GM21515 (cell line): Measurements from ENCODE around the gene GRIK4.
"Not testable (repeated sequence)": the region's sequence is repeated elsewhere in the genome, so short reads cannot be mapped to it uniquely, and the experiment has no call there.

Source experiments
- ATAC-seq: cut with Tn5 transposase; IDR thresholded peaks from one replicate; pipeline ENCODE4 v1.9.1; 2021; ENCODE audit not compliant: unreplicated experiment

The GRIK4 gene

GRCh38 chr11:120511116-120511819 lies at the start of gene GRIK4:
TSS of gene GRIK4 (plus strand) at chr11:120511748. CDS start at chr11:120660319, 148,571 bp downstream.
- peak; percentile 90 for ATAC-seq

GRCh38 chr11:120462825-120463224 lies 48.7 kb upstream of the GRIK4 start:
- no peak for ATAC-seq

- no peak for ATAC-seq
Observed at GRCh38 chr11:120465921-120466534, 45.5 kb upstream of the GRIK4 start.

GRCh38 chr11:120467627-120468026 lies 43.9 kb upstream of the GRIK4 start:
- no peak for ATAC-seq

- no peak for ATAC-seq
Observed at GRCh38 chr11:120471131-120471530, 40.4 kb upstream of the GRIK4 start.

GRCh38 chr11:120471994-120472393 lies 39.6 kb upstream of the GRIK4 start:
- ATAC-seq: no peak

- no peak for ATAC-seq
Observed at GRCh38 chr11:120473503-120473902, 38.0 kb upstream of the GRIK4 start.

- no peak for ATAC-seq
Observed at GRCh38 chr11:120482149-120482548, 29.4 kb upstream of the GRIK4 start.

GRCh38 chr11:120484722-120485121 lies 26.8 kb upstream of the GRIK4 start:
- no peak for ATAC-seq

- no peak for ATAC-seq
Observed at GRCh38 chr11:120486138-120486537, 25.4 kb upstream of the GRIK4 start.

GRCh38 chr11:120489799-120490198 lies 21.7 kb upstream of the GRIK4 start:
- ATAC-seq: no peak

GRCh38 chr11:120492486-120492885 lies 19.1 kb upstream of the GRIK4 start:
- ATAC-seq: no peak

- no peak for ATAC-seq
Observed at GRCh38 chr11:120494595-120494994, 17.0 kb upstream of the GRIK4 start.

- ATAC-seq: no peak
Observed at GRCh38 chr11:120499088-120499487, 12.5 kb upstream of the GRIK4 start.

GRCh38 chr11:120499859-120500258 lies 11.7 kb upstream of the GRIK4 start:
- ATAC-seq: no peak

GRCh38 chr11:120500414-120501071 lies 11.0 kb upstream of the GRIK4 start:
- ATAC-seq: no peak

GRCh38 chr11:120501440-120501839 lies 10.1 kb upstream of the GRIK4 start:
- no peak for ATAC-seq

GRCh38 chr11:120501976-120502755 lies 9.4 kb upstream of the GRIK4 start:
- ATAC-seq: no peak

GRCh38 chr11:120503529-120503928 lies 8.0 kb upstream of the GRIK4 start:
- not testable (repeated sequence) for ATAC-seq

- ATAC-seq: no peak
Observed at GRCh38 chr11:120505801-120506425, 5.6 kb upstream of the GRIK4 start.
